CD4-positive, alpha-beta memory T cell (primary cell): ENCODE data around the gene VPS13D. TPM values are rescaled to one million over a fixed set of nuclear protein-coding genes. Genes with fewer than 3 reads are reported as not detected.

ENCODE experiments used
- CTCF ChIA-PET: fragments of 350-600 bp; sonication (Branson Sonifier 250); formaldehyde crosslinking; loops from one replicate; lab custom pipeline; 2021; ENCODE audit warnings: inconsistent platforms; ENCODE audit not compliant: partially characterized antibody; lab: Charles Lee
- POLR2A ChIA-PET: fragments of 350-600 bp; sonication (Branson Sonifier 250); formaldehyde crosslinking; loops from one replicate; lab custom pipeline; 2021; ENCODE audit not compliant: partially characterized antibody; lab: Charles Lee
- DNase-seq, 5 donors: peaks; one replicate each; pipeline versions ENCODE4 v3.0.0 to v3.0.0-alpha.2; 2020 to 2022; ENCODE audit warnings: mixed read lengths in 1 of 5
- H3K27ac ChIP-seq: one replicate; pipeline ENCODE4 v1.7.0; 2013; ENCODE audit warnings: low read depth, low read length
- H3K27me3 ChIP-seq: 2 replicates; pipeline ENCODE4 v1.7.0; 2013; ENCODE audit warnings: mild to moderate bottlenecking, low read length, moderate library complexity; ENCODE audit not compliant: insufficient read depth
- H3K36me3 ChIP-seq: 2 replicates; pipeline ENCODE4 v1.7.0; 2013; ENCODE audit warnings: mild to moderate bottlenecking, low read length, moderate library complexity; ENCODE audit not compliant: insufficient read depth
- H3K4me1 ChIP-seq: 2 replicates; pipeline ENCODE4 v1.7.0; 2013; ENCODE audit warnings: mild to moderate bottlenecking, low read length, moderate library complexity; ENCODE audit not compliant: insufficient read depth
- H3K4me3 ChIP-seq, 2 donors: one replicate each; pipeline ENCODE4 v1.7.0; 2013; ENCODE audit warnings: low read length in 2 of 2, mild to moderate bottlenecking in 1 of 2
- H3K9me3 ChIP-seq, 2 donors: one replicate each; pipeline ENCODE4 v1.7.0; 2013; ENCODE audit warnings: low read length in 2 of 2, control low read depth in 1 of 2; ENCODE audit not compliant: control insufficient read depth in 1 of 2
- H3K27ac Mint-ChIP-seq, 7 donors: one replicate each; pipeline ENCODE4 v1.8.0; 2020 to 2021; ENCODE audit warnings: mixed read lengths in 7 of 7, mild to moderate bottlenecking in 6 of 7, inconsistent platforms in 3 of 7, moderate library complexity in 3 of 7
- H3K27me3 Mint-ChIP-seq, 2 donors: one replicate each; pipeline ENCODE4 v1.8.0; 2020 to 2021; ENCODE audit warnings: mixed read lengths in 2 of 2
- H3K36me3 Mint-ChIP-seq, 2 donors: one replicate each; pipeline ENCODE4 v1.8.0; 2020 to 2021; ENCODE audit warnings: mixed read lengths in 2 of 2, inconsistent platforms in 1 of 2, mild to moderate bottlenecking in 1 of 2
- H3K4me1 Mint-ChIP-seq, 4 donors: one replicate each; pipeline ENCODE4 v1.8.0; 2020 to 2021; ENCODE audit warnings: mixed read lengths in 4 of 4, mild to moderate bottlenecking in 1 of 4
- H3K4me3 Mint-ChIP-seq, 8 donors: one replicate each; pipeline ENCODE4 v1.8.0; 2020 to 2021; ENCODE audit warnings: mixed read lengths in 8 of 8, mild to moderate bottlenecking in 7 of 8, moderate library complexity in 6 of 8, inconsistent platforms in 3 of 8
- H3K9me3 Mint-ChIP-seq, 8 donors: one replicate each; pipeline ENCODE4 v1.8.0; 2020 to 2021; ENCODE audit warnings: mixed read lengths in 8 of 8, mild to moderate bottlenecking in 5 of 8, inconsistent platforms in 3 of 8, moderate library complexity in 1 of 8
- intact Hi-C: fragments of 100-400 bp; cut with micrococcal nuclease; formaldehyde crosslinking; loops from one replicate; pipeline ENCODE4 v1.15.1; 2023
- microRNA-seq: library from miRNA; unstranded; fragments of <30 nt; microRNA quantifications from one replicate; pipeline ENCODE4 v1.2.0, GENCODE V29; 2021; ENCODE audit warnings: borderline replicate concordance, borderline number of aligned reads, borderline microRNAs expressed, mixed read lengths
- polyA plus RNA-seq, 2 donors: library from polyadenylated mRNA; unstranded; fragments of 300-500 nt; fragmentation: Illumina TruSeq; gene quantifications; one replicate each; pipeline ENCODE4 v1.2.3, GENCODE V29; 2021
- total RNA-seq, 2 experiments: library from RNA; stranded (reverse); gene quantifications; one replicate each; pipeline ENCODE4 v1.2.3, GENCODE V29; 2021

Gene VPS13D
- total and polyA plus RNA-seq, 4 experiments from 2014 or later = 10.2 to 96.3 (median 52.5) TPM

DNA sequence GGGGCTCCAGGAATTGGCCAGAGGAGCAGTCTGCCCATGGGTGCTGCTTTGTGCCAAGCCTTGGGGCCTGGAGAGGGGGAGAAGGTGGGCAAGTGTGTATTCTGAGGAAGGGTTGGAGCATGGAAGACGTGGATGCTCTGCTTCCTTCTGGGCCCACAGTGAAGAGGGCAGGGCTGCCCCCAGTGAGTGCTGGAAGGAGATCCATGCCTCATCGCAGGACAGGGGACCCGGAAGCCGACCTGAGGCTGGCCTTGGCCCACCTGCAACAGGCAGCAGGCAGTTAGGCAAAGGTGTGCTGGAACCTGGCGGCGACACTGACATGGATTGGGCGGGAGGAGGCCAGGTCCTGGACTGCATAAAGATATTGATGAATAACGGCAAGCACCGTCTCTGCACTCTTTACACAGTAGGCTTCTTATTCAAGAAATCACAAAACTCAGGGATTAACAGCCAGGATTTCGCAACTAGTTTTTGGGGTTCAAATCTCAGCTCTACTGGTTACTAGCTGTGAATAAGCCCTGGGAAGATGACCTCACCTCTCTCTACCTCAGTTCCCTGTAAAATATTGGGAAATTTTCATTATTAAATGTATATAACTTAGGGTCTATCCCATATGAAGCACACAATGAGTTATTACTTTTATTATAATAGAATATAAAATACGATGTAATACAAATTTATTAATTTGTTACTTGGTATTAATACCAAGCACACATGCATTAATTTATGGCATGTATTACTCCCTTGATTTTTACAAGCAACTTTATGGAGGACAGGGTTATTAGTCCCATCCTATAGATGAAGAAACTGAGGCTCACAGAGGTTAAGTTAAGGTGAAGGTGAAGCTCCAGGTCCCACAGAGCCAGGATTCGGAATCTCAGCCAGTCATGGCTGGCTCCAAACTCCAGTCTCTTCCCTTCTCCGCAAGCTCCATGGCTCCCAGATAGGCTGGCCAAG is 325.9 kb downstream of the VPS13D start:
- POLR2A ChIA-PET = no interaction called here
- Mint-ChIP-seq H3K27ac (no peak overlapping the region), H3K9me3 (peaks cover 0 to 1% (median 0%) of the 10 kb centered on the region in 8 donors), H3K4me1 (no peaks in the 10 kb centered on the region), H3K27me3 (no peaks in the 10 kb centered on the region), H3K36me3 (no peaks in the 10 kb centered on the region), H3K4me3 (no peak overlapping the region)
- Histone ChIP-seq H3K27me3 (no peaks in the 10 kb centered on the region), H3K36me3 (no peaks in the 10 kb centered on the region), H3K27ac (no peak overlapping the region), H3K4me3 (no peak overlapping the region), H3K9me3 (no peaks in the 10 kb centered on the region), H3K4me1 (no peaks in the 10 kb centered on the region)
- CTCF ChIA-PET = no interaction called here
- no peak for DNase-seq
- intact Hi-C loops = no loop called here

DNA sequence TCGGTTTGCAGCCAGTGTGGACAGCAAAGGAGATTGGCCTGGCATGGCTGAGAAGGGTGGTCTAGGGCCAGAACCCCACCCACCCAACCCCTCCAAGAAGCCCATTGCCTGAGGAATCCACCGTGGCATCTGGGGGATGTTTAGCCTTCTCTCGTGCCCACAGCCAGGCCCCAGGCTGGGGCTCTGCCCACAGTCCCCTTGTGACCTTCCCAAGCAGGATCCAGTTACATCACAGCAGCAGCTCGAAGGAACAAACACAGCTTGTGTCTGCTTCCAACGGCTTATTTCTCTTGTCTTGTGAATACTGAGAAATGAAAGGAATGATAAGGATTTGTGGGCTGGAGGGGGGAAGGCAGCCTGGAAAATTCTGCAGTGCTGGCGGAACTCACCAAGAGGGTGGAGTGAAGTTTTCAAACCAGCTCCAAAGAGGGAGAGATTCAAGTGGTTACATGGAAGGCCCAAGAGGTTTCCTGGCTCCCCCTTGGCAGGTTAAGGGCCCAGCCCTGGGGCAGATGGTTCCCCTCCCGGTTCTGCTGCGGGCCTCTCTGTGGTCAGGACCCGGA is 326.6 kb downstream of the VPS13D start:
- no peaks in the 10 kb centered on the region for H3K9me3 ChIP-seq
- H3K9me3 Mint-ChIP-seq = peaks cover 0 to 1% (median 0%) of the 10 kb centered on the region in 8 donors
- H3K27ac Mint-ChIP-seq = peak overlapping the region in 1 of 7 donors; percentile 56
- no peaks in the 10 kb centered on the region for H3K27me3 ChIP-seq
- intact Hi-C loops = no loop called here
- H3K4me3 Mint-ChIP-seq = no peak overlapping the region
- H3K36me3 ChIP-seq = no peaks in the 10 kb centered on the region
- H3K27ac ChIP-seq = no peak overlapping the region
- no peaks in the 10 kb centered on the region for H3K27me3 Mint-ChIP-seq
- ChIA-PET POLR2A (no interaction called here), CTCF (no interaction called here)
- H3K36me3 Mint-ChIP-seq = no peaks in the 10 kb centered on the region
- H3K4me1 ChIP-seq = no peaks in the 10 kb centered on the region
- H3K4me1 Mint-ChIP-seq = no peaks in the 10 kb centered on the region
- DNase-seq = no peak
- no peak overlapping the region for H3K4me3 ChIP-seq

DNA sequence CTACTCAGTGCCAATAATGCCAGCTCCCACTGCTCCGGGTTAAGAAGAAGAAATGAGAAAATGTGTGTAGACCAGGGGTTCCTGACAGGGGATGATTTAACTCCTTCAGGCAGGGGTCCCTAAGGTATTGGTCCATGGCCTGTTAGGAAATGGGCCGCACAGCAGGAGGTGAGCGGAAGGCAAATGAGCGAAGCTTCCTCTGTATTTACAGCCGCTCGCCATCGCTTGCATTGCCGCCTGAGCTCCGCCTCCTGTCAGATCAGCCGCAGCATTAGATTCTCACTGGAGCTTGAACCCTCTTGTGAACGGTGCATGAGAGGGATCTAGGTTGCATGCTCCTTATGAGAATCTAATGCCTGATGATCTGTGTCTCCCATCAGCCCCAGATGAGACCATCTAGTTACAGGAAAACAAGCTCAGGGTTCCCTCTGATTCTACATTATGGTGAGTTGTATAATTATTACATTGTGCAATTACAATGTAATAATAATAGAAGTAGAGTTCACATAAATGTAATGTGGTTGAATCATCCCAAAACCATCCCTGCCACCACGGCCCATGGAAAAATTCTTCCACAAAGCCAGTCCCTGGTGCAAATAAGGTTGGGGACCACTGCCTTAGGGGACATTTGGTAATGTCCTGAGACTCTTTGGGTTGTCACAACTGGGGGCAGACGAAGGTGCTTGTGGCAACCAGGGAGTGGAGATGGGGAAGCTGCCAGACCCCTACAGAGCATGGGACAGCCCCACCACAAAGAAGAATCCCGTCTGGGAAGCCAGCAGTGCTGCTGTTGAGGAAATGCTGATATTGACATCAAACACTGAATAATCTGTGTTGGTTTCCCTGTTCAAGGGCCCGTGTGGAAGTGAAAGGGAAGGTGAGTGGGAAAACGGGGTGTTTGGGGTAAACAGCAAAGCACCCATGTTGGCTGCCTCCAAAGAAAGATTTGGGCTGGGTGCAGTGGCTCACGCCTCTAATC is 327.4 kb downstream of the VPS13D start:
- no peaks in the 10 kb centered on the region for H3K27me3 ChIP-seq
- no peaks in the 10 kb centered on the region for H3K9me3 ChIP-seq
- Mint-ChIP-seq H3K27me3 (no peaks in the 10 kb centered on the region), H3K9me3 (peaks cover 0 to 5% (median 1%) of the 10 kb centered on the region in 8 donors), H3K4me1 (no peaks in the 10 kb centered on the region), H3K36me3 (peaks cover 0 to under 1% of the 10 kb centered on the region in 2 donors), H3K27ac (peak overlapping the region in 1 of 7 donors; percentile 56), H3K4me3 (no peak overlapping the region)
- no peaks in the 10 kb centered on the region for H3K4me1 ChIP-seq
- no peak overlapping the region for H3K27ac ChIP-seq
- intact Hi-C loops = no loop called here
- H3K4me3 ChIP-seq = no peak overlapping the region
- ChIA-PET POLR2A (no interaction called here), CTCF (no interaction called here)
- DNase-seq = no peak
- H3K36me3 ChIP-seq = no peaks in the 10 kb centered on the region

DNA sequence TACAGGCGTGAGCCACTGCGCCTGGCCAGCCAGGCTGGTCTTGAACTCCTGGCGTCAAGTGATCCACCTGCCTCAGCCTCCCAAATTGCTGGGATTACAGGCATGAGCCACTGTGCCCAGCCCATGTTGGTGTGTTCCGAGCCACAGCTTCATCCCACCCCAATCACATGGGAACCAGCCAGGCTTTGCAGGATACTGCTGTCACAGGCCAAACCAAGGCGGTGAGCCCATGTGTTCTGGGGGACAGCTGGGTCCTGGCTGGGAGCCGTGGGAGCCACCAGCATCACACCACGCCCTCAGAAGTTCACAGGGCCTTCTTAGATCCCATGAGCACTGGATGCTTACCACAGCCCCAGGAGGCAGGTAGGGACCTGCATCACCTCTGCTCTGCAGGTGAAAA is 331.3 kb downstream of the VPS13D start:
- Histone ChIP-seq H3K4me3 (no peak overlapping the region), H3K27me3 (no peaks in the 10 kb centered on the region), H3K4me1 (no peaks in the 10 kb centered on the region), H3K36me3 (no peaks in the 10 kb centered on the region), H3K27ac (no peak overlapping the region), H3K9me3 (peaks cover 7 to 11% of the 10 kb centered on the region in 2 donors)
- H3K36me3 Mint-ChIP-seq = peaks cover 11 to 19% of the 10 kb centered on the region in 2 donors
- no peak for DNase-seq
- POLR2A ChIA-PET = no interaction called here
- intact Hi-C loops = no loop called here
- no peaks in the 10 kb centered on the region for H3K27me3 Mint-ChIP-seq
- peaks cover 0 to 39% (median 24%) of the 10 kb centered on the region in 8 donors for H3K9me3 Mint-ChIP-seq
- CTCF ChIA-PET = no interaction called here
- no peak overlapping the region for H3K4me3 Mint-ChIP-seq
- no peaks in the 10 kb centered on the region for H3K4me1 Mint-ChIP-seq
- H3K27ac Mint-ChIP-seq = no peak overlapping the region

Small RNAs within 50 kb of the gene (microRNA-seq; reads per million reads assigned to microRNA genes)
- gene MIR4632 = 0.96 reads per million

Other genes with a start within 250 kb of the VPS13D start
- 10 to 100 TPM; 44.0 to 53.7 TPM for gene MFN2, start 249.6 kb upstream of the VPS13D start, total RNA-seq
- gene MFN2, start 249.6 kb upstream of the VPS13D start, polyA plus RNA-seq = 10 to 100 TPM; 29.0 to 29.5 TPM
- 10 to 100 TPM; 34.7 to 35.6 TPM for gene MIIP, start 210.5 kb upstream of the VPS13D start, total RNA-seq
- gene MIIP, start 210.5 kb upstream of the VPS13D start, polyA plus RNA-seq = 10 to 100 TPM; 26.4 to 27.0 TPM
- gene TNFRSF8, start 166.7 kb upstream of the VPS13D start, total RNA-seq = not detected
- not detected for gene TNFRSF8, start 166.7 kb upstream of the VPS13D start, polyA plus RNA-seq
- 100 to 1,000 TPM; 111 TPM for gene TNFRSF1B, start 63.0 kb upstream of the VPS13D start, total RNA-seq
- 100 to 1,000 TPM; 150 to 201 TPM for gene TNFRSF1B, start 63.0 kb upstream of the VPS13D start, polyA plus RNA-seq